ENCODE data around the gene KIF16B. TPM values are rescaled to one million over a fixed set of nuclear protein-coding genes. Genes with fewer than 3 reads are reported as not detected.

Gene KIF16B
- total RNA-seq, 1 experiment from 2014 or later: 16.6 TPM

DNA sequence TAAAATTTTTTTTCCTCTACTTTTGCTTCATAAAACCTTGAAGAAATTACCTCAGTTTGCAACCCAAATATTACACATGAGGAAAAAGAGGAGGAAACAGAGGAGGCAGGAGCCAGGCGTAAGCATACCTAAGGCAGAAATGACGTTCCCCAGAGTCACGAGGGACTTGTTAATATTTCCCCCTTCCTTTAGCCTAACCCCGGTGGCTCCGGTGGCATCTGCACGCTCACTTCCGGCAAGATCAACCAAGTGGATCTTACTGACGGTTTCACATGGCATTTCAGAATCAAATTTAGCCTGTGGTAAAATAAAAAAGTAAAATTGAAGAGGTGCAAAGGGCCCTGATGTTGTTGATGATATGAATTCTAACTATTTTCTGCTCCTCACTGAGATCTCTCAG lies 67.4 kb downstream of the KIF16B start:
- Histone ChIP-seq H3K4me1 (ENCODE audit: control insufficient read depth, insufficient read depth, low read length) (no peaks in the 10 kb centered on the region), H3K36me3 (ENCODE audit: control insufficient read depth, insufficient read depth, low read length) (peaks cover 5% of the 10 kb centered on the region), H3K27me3 (ENCODE audit: control insufficient read depth, insufficient read depth, low read length) (no peaks in the 10 kb centered on the region), H3K27ac (ENCODE audit: low read length) (no peak overlapping the region), H3K9me3 (ENCODE audit: control insufficient read depth, insufficient read depth, low read depth, low read length) (no peaks in the 10 kb centered on the region), H3K4me3 (ENCODE audit: low read depth in 2 of 2, low read length in 2 of 2) (no peak overlapping the region)
- intact Hi-C loops (cut with micrococcal nuclease; ENCODE audit: unreplicated experiment) (no loop called here), in situ Hi-C loops (cut with HindIII; ENCODE audit: low pct_unique_long_range_greater_than_20kb, low sequenced_read_pairs) (no loop called here)
- POLR2A ChIA-PET: no interaction called here
- DNase-seq (ENCODE audit: low read depth, low spot score): no peak
- no peak for ATAC-seq
- no peak for TF ChIP-seq POLR2AphosphoS5 (IDR thresholded peaks at IDR 0.05; ENCODE audit: low read depth, low read length)
- no peak for TF ChIP-seq TCF7L2 (IDR thresholded peaks at IDR 0.05; ENCODE audit: low read depth, low read length)
- no peak for TF ChIP-seq REST (IDR thresholded peaks at IDR 0.05; ENCODE audit: insufficient read depth in 1 of 2, low read depth in 2 of 2, low read length in 1 of 2)
- TF ChIP-seq SIN3A (IDR thresholded peaks at IDR 0.05; ENCODE audit: borderline replicate concordance, insufficient read depth, low read depth, low read length): no peak
- TF ChIP-seq, protein P1, sequence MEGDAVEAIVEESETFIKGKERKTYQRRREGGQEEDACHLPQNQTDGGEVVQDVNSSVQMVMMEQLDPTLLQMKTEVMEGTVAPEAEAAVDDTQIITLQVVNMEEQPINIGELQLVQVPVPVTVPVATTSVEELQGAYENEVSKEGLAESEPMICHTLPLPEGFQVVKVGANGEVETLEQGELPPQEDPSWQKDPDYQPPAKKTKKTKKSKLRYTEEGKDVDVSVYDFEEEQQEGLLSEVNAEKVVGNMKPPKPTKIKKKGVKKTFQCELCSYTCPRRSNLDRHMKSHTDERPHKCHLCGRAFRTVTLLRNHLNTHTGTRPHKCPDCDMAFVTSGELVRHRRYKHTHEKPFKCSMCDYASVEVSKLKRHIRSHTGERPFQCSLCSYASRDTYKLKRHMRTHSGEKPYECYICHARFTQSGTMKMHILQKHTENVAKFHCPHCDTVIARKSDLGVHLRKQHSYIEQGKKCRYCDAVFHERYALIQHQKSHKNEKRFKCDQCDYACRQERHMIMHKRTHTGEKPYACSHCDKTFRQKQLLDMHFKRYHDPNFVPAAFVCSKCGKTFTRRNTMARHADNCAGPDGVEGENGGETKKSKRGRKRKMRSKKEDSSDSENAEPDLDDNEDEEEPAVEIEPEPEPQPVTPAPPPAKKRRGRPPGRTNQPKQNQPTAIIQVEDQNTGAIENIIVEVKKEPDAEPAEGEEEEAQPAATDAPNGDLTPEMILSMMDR (IDR thresholded peaks at IDR 0.05): no peak
- CTCF ChIA-PET: no interaction called here
- no TSS peak for BruUV-seq (replicated peaks)

DNA sequence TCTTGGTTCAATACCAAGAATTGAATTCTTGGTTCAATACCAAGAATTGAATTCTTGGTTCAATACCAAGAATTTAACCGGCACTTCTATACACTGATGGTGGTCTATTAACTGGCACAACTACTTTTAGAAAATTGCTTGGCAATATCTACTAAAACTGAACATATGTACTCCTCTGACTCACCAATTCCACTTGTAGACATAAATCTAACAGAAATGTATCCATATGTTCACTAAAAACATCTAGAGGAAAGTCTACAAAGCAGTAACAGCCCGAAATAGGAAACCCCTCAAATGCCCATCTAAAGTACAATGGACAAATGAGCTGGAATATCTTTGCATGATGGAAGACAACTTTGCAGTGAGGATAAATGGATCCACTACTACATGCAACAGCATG lies 71.9 kb downstream of the KIF16B start:
- in situ Hi-C loops (cut with HindIII; ENCODE audit: low pct_unique_long_range_greater_than_20kb, low sequenced_read_pairs): no loop called here
- TF ChIP-seq TCF7L2 (IDR thresholded peaks at IDR 0.05; ENCODE audit: low read depth, low read length) (no peak), REST (IDR thresholded peaks at IDR 0.05; ENCODE audit: insufficient read depth in 1 of 2, low read depth in 2 of 2, low read length in 1 of 2) (no peak), SIN3A (IDR thresholded peaks at IDR 0.05; ENCODE audit: borderline replicate concordance, insufficient read depth, low read depth, low read length) (no peak), POLR2AphosphoS5 (IDR thresholded peaks at IDR 0.05; ENCODE audit: low read depth, low read length) (no peak)
- TF ChIP-seq, protein P1 (IDR thresholded peaks at IDR 0.05): no peak
- Histone ChIP-seq H3K9me3 (ENCODE audit: control insufficient read depth, insufficient read depth, low read depth, low read length) (no peaks in the 10 kb centered on the region), H3K4me1 (ENCODE audit: control insufficient read depth, insufficient read depth, low read length) (no peaks in the 10 kb centered on the region), H3K27ac (ENCODE audit: low read length) (no peak overlapping the region), H3K36me3 (ENCODE audit: control insufficient read depth, insufficient read depth, low read length) (peaks cover 3% of the 10 kb centered on the region; the same call in 1 of the 2 replicates), H3K27me3 (ENCODE audit: control insufficient read depth, insufficient read depth, low read length) (no peaks in the 10 kb centered on the region), H3K4me3 (ENCODE audit: low read depth in 2 of 2, low read length in 2 of 2) (no peak overlapping the region)
- no TSS peak for BruUV-seq (replicated peaks)
- no peak for ATAC-seq
- ChIA-PET CTCF (no interaction called here), POLR2A (no interaction called here)
- no peak for DNase-seq (ENCODE audit: low read depth, low spot score)
- intact Hi-C loops (cut with micrococcal nuclease; ENCODE audit: unreplicated experiment): no loop called here
